Tibial nerve (tissue), 4 donors: ENCODE results near the gene CNOT6.

Source experiments
- EP300 ChIP-seq, 2 donors: sonication (generic); formaldehyde crosslinking; IDR thresholded peaks; one replicate each; pipeline ENCODE4 v1.6.1; 2017; ENCODE audit warnings: antibody characterized with exemption in 2 of 2, mild to moderate bottlenecking in 1 of 2
- POLR2A ChIP-seq, 2 donors: fragments of 450-650 bp; IDR thresholded peaks; one replicate each; pipeline ENCODE4 v1.6.1; 2017; ENCODE audit warnings: antibody characterized with exemption in 2 of 2, mild to moderate bottlenecking in 2 of 2, moderate library complexity in 2 of 2
- TF ChIP-seq, protein P1 (sequence below), 5 experiments: fragments of 200-600 bp in 3 of 5; fragments of 450-650 bp in 2 of 5; sonication (generic) in 3 of 5; IDR thresholded peaks; one replicate each; pipeline ENCODE4 v1.5.1; 2016 to 2019; ENCODE audit warnings: antibody characterized with exemption in 5 of 5, mild to moderate bottlenecking in 3 of 5, moderate library complexity in 2 of 5

DNA sequence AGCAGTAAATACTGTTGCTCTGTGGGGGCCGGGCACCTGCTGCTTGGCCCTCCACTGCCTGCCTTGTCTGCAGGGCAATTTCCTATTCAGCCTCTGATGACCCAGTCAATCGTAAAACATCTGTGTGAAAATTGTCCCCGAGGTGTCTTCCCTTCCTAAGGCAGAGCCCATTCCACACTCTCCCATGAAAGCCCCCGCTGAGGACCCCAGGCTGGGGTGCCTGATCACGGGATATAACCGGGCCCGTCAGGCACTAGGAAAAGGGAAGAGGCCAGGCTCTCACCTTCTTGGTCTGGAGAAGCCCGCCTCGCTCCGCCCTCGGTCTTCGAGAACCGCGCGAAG, 124.3 kb downstream of the CNOT6 start:
- TF ChIP-seq, protein P1, sequence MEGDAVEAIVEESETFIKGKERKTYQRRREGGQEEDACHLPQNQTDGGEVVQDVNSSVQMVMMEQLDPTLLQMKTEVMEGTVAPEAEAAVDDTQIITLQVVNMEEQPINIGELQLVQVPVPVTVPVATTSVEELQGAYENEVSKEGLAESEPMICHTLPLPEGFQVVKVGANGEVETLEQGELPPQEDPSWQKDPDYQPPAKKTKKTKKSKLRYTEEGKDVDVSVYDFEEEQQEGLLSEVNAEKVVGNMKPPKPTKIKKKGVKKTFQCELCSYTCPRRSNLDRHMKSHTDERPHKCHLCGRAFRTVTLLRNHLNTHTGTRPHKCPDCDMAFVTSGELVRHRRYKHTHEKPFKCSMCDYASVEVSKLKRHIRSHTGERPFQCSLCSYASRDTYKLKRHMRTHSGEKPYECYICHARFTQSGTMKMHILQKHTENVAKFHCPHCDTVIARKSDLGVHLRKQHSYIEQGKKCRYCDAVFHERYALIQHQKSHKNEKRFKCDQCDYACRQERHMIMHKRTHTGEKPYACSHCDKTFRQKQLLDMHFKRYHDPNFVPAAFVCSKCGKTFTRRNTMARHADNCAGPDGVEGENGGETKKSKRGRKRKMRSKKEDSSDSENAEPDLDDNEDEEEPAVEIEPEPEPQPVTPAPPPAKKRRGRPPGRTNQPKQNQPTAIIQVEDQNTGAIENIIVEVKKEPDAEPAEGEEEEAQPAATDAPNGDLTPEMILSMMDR (IDR thresholded peaks at IDR 0.05), result no peak
- TF ChIP-seq POLR2A (IDR thresholded peaks at IDR 0.05), result no peak
- TF ChIP-seq EP300 (IDR thresholded peaks at IDR 0.05), result no peak
